Measurements from ENCODE around the gene PRICKLE3.

DNA sequence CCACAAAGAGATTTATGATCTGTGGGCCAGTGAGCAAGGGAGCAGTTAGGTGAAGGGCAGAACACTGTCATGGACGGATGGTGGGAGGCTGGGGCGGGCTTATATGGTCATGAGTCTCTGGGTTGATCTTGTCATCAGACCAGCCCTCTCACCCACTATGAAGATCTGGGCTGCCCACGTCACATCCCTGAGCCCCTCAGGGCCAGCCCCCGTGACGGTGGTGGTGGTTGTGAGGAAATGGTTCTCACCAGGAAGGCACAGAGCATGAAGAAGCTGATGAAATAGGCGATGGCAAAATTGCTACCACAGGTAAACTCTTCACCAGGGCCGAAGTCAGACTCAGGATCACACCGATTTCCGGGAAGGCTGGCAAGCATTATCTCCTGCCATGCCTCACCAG, 24.9 kb upstream of the PRICKLE3 start:
- TF ChIP-seq, protein P1, sequence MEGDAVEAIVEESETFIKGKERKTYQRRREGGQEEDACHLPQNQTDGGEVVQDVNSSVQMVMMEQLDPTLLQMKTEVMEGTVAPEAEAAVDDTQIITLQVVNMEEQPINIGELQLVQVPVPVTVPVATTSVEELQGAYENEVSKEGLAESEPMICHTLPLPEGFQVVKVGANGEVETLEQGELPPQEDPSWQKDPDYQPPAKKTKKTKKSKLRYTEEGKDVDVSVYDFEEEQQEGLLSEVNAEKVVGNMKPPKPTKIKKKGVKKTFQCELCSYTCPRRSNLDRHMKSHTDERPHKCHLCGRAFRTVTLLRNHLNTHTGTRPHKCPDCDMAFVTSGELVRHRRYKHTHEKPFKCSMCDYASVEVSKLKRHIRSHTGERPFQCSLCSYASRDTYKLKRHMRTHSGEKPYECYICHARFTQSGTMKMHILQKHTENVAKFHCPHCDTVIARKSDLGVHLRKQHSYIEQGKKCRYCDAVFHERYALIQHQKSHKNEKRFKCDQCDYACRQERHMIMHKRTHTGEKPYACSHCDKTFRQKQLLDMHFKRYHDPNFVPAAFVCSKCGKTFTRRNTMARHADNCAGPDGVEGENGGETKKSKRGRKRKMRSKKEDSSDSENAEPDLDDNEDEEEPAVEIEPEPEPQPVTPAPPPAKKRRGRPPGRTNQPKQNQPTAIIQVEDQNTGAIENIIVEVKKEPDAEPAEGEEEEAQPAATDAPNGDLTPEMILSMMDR (IDR thresholded peaks at IDR 0.05), result no peak
- TF ChIP-seq POLR2AphosphoS5 (IDR thresholded peaks at IDR 0.05; ENCODE audit: insufficient read depth in 1 of 2, low read depth in 1 of 2), result no peak
